ENCODE results near the gene ZBTB5.

GRCh38 chr9:37395663-37396062, 69.6 kb downstream of the ZBTB5 start:
- TF ChIP-seq POLR2A (IDR thresholded peaks at IDR 0.05) = no peak
- no peak for TF ChIP-seq CTCF (IDR thresholded peaks at IDR 0.05)

All from lower leg skin (tissue), 3 donors.